OCI-LY1 (cell line): ENCODE data around the gene KANK3.
A peak's percentile ranks its signal among the peaks of the same experiment; 100 is the strongest.

Source experiments
- H2AFZ ChIP-seq: fragments of 200-600 bp; sonication (generic), shearing (Covaris generic); 2 replicates; pipeline ENCODE4 v1.6.0; 2014; ENCODE audit warnings: antibody characterized with exemption, mild to moderate bottlenecking, low read length
- H3F3A ChIP-seq: fragments of 200-600 bp; sonication (generic), shearing (Covaris generic); 2 replicates; pipeline ENCODE4 v1.6.0; 2014; ENCODE audit warnings: mild to moderate bottlenecking, antibody characterized with exemption, low read length, moderate library complexity; ENCODE audit not compliant: insufficient read depth
- H3K27ac ChIP-seq: fragments of 200-600 bp; sonication (generic); 2 replicates; pipeline ENCODE4 v1.5.1; 2014; ENCODE audit warnings: low read length, mixed run types, mild to moderate bottlenecking, low read depth; ENCODE audit not compliant: poor library complexity, severe bottlenecking
- H3K27me3 ChIP-seq: fragments of 200-600 bp; sonication (generic); 2 replicates; pipeline ENCODE4 v1.6.0; 2014; ENCODE audit warnings: antibody characterized with exemption, mild to moderate bottlenecking, low read length, moderate library complexity; ENCODE audit not compliant: insufficient read depth
- H3K36me3 ChIP-seq: fragments of 200-600 bp; sonication (generic); 2 replicates; pipeline ENCODE4 v1.6.1; 2014; ENCODE audit warnings: mild to moderate bottlenecking, antibody characterized with exemption, low read length, moderate library complexity, mixed read lengths; ENCODE audit not compliant: insufficient read depth
- H3K4me1 ChIP-seq: fragments of 200-600 bp; sonication (generic); 2 replicates; pipeline ENCODE4 v1.5.1; 2014; ENCODE audit warnings: mild to moderate bottlenecking, low read length, moderate library complexity; ENCODE audit not compliant: insufficient read depth, severe bottlenecking
- H3K4me2 ChIP-seq: fragments of 200-600 bp; sonication (generic), shearing (Covaris generic); 2 replicates; pipeline ENCODE4 v1.6.1; 2014; ENCODE audit warnings: low read length
- H3K4me3 ChIP-seq: fragments of 200-600 bp; sonication (generic); 2 replicates; pipeline ENCODE4 v1.5.1; 2014; ENCODE audit warnings: low read length, low read depth, mild to moderate bottlenecking, mixed read lengths; ENCODE audit not compliant: poor library complexity, severe bottlenecking
- H3K79me2 ChIP-seq: fragments of 200-600 bp; shearing (Covaris generic); 2 replicates; pipeline ENCODE4 v1.6.1; 2016; ENCODE audit warnings: mixed run types, low read length, mixed read lengths; ENCODE audit not compliant: insufficient read depth
- H3K9ac ChIP-seq: fragments of 200-600 bp; sonication (generic), shearing (Covaris generic); 2 replicates; pipeline ENCODE4 v1.6.1; 2014; ENCODE audit warnings: mild to moderate bottlenecking, low read length, mixed read lengths
- H3K9me2 ChIP-seq: fragments of 200-600 bp; sonication (generic), shearing (Covaris generic); 2 replicates; pipeline ENCODE4 v1.6.1; 2014; ENCODE audit warnings: low read depth, mild to moderate bottlenecking, low read length, mixed read lengths
- H3K9me3 ChIP-seq: fragments of 200-600 bp; shearing (Covaris generic); 2 replicates; pipeline ENCODE4 v1.6.1; 2014; ENCODE audit warnings: low read length, mixed read lengths
- H4K20me1 ChIP-seq: fragments of 200-600 bp; sonication (generic), shearing (Covaris generic); 2 replicates; pipeline ENCODE4 v1.6.0; 2016; ENCODE audit warnings: mild to moderate bottlenecking, low read length; ENCODE audit not compliant: insufficient read depth
- EZH2 ChIP-seq: fragments of 200-600 bp; sonication (generic), shearing (Covaris generic); IDR thresholded peaks from 2 replicates; pipeline ENCODE4 v1.8.0; 2017; ENCODE audit warnings: borderline replicate concordance, mixed run types, mild to moderate bottlenecking, antibody characterized with exemption, low read length, moderate library complexity, mixed read lengths
- TF ChIP-seq, protein P1 (sequence below): fragments of 200-600 bp; sonication (generic), shearing (Covaris generic); IDR thresholded peaks from 2 replicates; pipeline ENCODE4 v1.5.1; 2017; ENCODE audit warnings: mild to moderate bottlenecking, antibody characterized with exemption, low read length, moderate library complexity, mixed read lengths

The KANK3 gene

DNA sequence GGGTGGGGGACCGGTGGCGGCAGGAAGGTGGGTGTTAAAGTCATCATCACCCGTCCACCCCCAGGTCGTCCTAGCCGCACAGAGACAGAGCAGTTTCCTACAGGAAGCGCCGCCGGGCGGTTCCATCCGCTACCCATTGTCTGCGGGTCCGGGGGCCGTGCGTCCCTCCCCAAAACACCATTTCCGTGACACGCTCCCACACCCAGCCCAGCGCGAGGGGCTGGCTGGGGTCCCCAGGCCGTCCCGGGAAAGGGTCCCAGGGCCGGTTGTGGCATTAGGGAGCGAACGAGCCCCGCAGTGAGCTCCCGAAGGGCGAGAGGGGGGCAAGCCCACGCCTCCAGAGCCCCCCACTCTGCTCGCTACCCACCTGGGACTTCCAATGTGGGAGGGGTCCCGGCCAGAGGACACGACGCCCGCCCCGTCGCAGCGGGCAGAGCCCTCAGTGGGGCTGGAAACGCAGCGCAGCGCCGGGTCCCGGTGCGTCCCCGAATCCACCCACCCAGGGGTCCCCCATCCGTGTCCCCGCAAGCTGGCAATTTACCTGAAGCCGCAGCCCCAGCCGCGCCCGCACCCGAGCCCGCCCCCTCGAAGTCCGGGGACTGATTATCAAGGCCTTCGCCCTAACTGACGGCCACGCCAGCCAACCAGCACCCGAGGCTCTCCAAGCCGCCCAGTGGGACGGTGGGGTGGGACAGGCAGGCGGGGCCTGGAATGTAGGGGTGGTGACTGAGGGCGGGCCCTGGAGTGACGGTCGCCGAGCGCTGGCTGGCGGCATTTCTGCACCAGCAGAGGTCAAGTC is at the start of gene KANK3:
TSS of gene KANK3 (minus strand) at position 579 of the 799 bp plus-strand sequence. CDS start 5,434 bp downstream, outside the sequence.
- H3K4me3 ChIP-seq: peak within 1 kb of the TSS; percentile 53
- no peak within 1 kb of the TSS for H3K9ac ChIP-seq
- H3K9me2 ChIP-seq: no peaks in the 10 kb centered on the region
- no peaks in the 10 kb centered on the region for H3K79me2 ChIP-seq
- H3K36me3 ChIP-seq: no peaks in the 10 kb centered on the region
- TF ChIP-seq EZH2: no peak
- H3K27ac ChIP-seq: no peak within 1 kb of the TSS
- no peaks in the 10 kb centered on the region for H3K9me3 ChIP-seq
- H3K4me2 ChIP-seq: peak within 1 kb of the TSS; percentile 70
- H4K20me1 ChIP-seq: no peaks in the 10 kb centered on the region
- no peaks in the 10 kb centered on the region for H3F3A ChIP-seq
- H3K4me1 ChIP-seq: peaks cover 5% of the 10 kb centered on the region
- 0 out of 2 replicates have a peak, but pooled peaks cover 7% of the 10 kb centered on the region for H3K27me3 ChIP-seq
- H2AFZ ChIP-seq: no peak within 1 kb of the TSS

DNA sequence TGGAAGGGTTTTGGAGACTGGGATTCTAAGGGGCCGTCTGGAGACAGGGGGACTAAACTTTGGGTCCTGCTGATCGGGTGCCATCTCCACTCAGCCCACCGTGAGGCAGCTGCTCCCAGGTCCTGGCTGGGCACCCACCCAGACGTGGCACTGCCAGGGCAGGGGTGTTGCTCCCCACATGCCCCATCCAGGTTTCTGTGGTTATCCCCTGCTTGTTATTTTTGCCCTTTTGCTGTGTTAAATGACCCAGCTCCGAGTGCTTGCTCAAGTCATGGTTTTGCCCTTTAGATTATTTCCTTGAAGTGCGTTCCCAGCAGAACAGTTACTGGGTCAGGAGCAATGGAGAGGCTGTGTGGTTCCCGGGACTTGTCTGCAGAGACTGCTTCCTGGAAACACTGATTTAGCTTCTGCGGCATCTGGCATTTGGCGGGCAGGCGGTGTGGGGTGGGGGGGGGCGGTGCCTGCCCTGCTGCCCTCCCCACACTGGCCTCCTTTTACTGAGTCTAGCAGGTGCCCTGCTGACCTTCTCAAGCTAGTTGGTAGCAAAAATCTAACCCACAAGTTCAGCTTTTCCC is 49.0 kb upstream of the KANK3 start:
- peaks cover 3% of the 10 kb centered on the region; the same call in 1 of the 2 replicates for H3F3A ChIP-seq
- no peaks in the 10 kb centered on the region for H3K9me2 ChIP-seq
- H3K79me2 ChIP-seq: 0 out of 2 replicates have a peak, but pooled peaks cover 3% of the 10 kb centered on the region
- H3K4me1 ChIP-seq: peaks cover 27% of the 10 kb centered on the region
- peak overlapping the region; percentile 47 for H3K4me3 ChIP-seq
- H3K27me3 ChIP-seq: no peaks in the 10 kb centered on the region
- H3K9me3 ChIP-seq: no peaks in the 10 kb centered on the region
- peak overlapping the region; percentile 66 for H3K4me2 ChIP-seq
- H3K27ac ChIP-seq: no peak overlapping the region
- TF ChIP-seq, protein P1, sequence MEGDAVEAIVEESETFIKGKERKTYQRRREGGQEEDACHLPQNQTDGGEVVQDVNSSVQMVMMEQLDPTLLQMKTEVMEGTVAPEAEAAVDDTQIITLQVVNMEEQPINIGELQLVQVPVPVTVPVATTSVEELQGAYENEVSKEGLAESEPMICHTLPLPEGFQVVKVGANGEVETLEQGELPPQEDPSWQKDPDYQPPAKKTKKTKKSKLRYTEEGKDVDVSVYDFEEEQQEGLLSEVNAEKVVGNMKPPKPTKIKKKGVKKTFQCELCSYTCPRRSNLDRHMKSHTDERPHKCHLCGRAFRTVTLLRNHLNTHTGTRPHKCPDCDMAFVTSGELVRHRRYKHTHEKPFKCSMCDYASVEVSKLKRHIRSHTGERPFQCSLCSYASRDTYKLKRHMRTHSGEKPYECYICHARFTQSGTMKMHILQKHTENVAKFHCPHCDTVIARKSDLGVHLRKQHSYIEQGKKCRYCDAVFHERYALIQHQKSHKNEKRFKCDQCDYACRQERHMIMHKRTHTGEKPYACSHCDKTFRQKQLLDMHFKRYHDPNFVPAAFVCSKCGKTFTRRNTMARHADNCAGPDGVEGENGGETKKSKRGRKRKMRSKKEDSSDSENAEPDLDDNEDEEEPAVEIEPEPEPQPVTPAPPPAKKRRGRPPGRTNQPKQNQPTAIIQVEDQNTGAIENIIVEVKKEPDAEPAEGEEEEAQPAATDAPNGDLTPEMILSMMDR: no peak
- H4K20me1 ChIP-seq: no peaks in the 10 kb centered on the region
- no peak overlapping the region for H2AFZ ChIP-seq
- no peaks in the 10 kb centered on the region for H3K36me3 ChIP-seq
- H3K9ac ChIP-seq: peak overlapping the region; percentile 52; the same call in 1 of the 2 replicates

DNA sequence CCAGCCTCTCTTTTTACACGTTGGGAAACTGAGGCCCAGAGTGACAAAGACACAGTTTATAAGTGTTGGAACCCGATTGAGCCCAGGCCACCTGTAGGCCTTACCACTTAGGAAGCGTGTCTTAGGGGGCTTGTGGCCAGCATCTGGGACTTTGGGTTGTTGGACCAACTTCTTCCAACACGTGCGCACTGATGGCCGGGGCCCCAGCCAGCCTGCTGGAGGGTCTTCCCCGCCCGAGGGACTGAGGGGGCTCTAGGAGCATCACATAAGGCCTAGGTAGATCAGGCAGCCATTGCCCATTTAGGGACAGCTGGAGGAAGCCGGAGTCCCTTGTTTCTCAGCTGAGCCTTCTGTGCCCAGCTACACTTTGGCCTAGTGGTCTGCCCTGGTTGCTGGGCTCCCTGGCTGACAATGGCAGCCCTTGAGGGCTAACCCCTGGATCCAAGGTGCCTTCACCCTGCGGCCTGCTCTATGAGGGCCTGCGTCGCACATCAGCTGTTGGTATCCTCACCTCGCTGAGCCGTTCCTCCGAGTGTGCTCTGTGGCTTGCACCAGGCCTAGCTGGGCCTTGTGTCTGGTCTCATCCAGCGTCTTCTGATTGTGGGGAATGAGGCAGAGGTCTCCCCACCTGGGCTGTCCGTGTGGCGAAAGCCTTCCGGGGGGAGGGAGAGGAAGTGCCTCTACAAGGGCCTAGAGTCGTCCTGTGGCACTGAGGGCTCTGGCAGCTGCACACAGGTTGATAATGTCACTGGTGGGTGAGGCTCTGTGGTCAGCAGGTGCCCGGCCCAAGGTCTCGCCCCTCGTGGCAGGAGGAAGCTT is 48.3 kb upstream of the KANK3 start:
- Histone ChIP-seq H3K9me3 (no peaks in the 10 kb centered on the region), H4K20me1 (no peaks in the 10 kb centered on the region), H3K27me3 (no peaks in the 10 kb centered on the region), H3K36me3 (0 out of 2 replicates have a peak, but pooled peaks cover 3% of the 10 kb centered on the region), H3K4me1 (peaks cover 27% of the 10 kb centered on the region), H3K27ac (peak overlapping the region; percentile 29), H3F3A (peaks cover 3% of the 10 kb centered on the region; the same call in 1 of the 2 replicates), H3K9me2 (no peaks in the 10 kb centered on the region), H3K4me3 (peak overlapping the region; percentile 47), H3K9ac (peak overlapping the region; percentile 52; the same call in 1 of the 2 replicates), H3K4me2 (peak overlapping the region; percentile 66), H2AFZ (no peak overlapping the region), H3K79me2 (0 out of 2 replicates have a peak, but pooled peaks cover 3% of the 10 kb centered on the region)
- TF ChIP-seq EZH2: no peak
- TF ChIP-seq, protein P1: no peak
